Dermis blood vessel endothelial cell (primary cell): ENCODE results near the gene TXNRD2. TPM values are rescaled to one million over a fixed set of nuclear protein-coding genes. Genes with fewer than 3 reads are reported as not detected.
A peak's percentile ranks its signal among the peaks of the same experiment; 100 is the strongest.
"Not testable (repeated sequence)": the region's sequence is repeated elsewhere in the genome, so short reads cannot be mapped to it uniquely, and the experiment has no call there.

Source experiments
- DNase-seq: peaks from one replicate; pipeline ENCODE4 v3.0.0; 2010
- total RNA-seq: library from RNA; depleted of rRNA; stranded (reverse); fragments of >200 nt; gene quantifications from 2 replicates; pipeline ENCODE4 v1.2.3, GENCODE V29; 2014

The TXNRD2 gene
- total RNA-seq, 1 donor from 2014 or later, result 81.9 TPM

- DNase-seq, result peak; percentile 70
Measured at GRCh38 chr22:19943082-19944026, 1.7 kb upstream of the TXNRD2 start.

GRCh38 chr22:19942157-19943081, 801 bp upstream of the TXNRD2 start:
- DNase-seq, result peak; percentile 57

- no peak for DNase-seq
Measured at GRCh38 chr22:19940536-19941364, 868 bp downstream of the TXNRD2 start.

GRCh38 chr22:19937616-19938473, 3.8 kb downstream of the TXNRD2 start:
- peak; percentile 50 for DNase-seq

GRCh38 chr22:19936513-19936912, 5.1 kb downstream of the TXNRD2 start:
- DNase-seq, result no peak

GRCh38 chr22:19935123-19935718, 6.4 kb downstream of the TXNRD2 start:
- not testable (repeated sequence) for DNase-seq

- no peak for DNase-seq
Measured at GRCh38 chr22:19933341-19934241, 8.0 kb downstream of the TXNRD2 start.

- DNase-seq, result no peak
Measured at GRCh38 chr22:19932367-19933206, 9.0 kb downstream of the TXNRD2 start.

- no peak for DNase-seq
Measured at GRCh38 chr22:19931514-19931913, 10.1 kb downstream of the TXNRD2 start.

- no peak for DNase-seq
Measured at GRCh38 chr22:19930551-19931486, 10.8 kb downstream of the TXNRD2 start.

- DNase-seq, result no peak
Measured at GRCh38 chr22:19929586-19930550, 11.8 kb downstream of the TXNRD2 start.

GRCh38 chr22:19928207-19928606, 13.4 kb downstream of the TXNRD2 start:
- no peak for DNase-seq

- DNase-seq, result no peak
Measured at GRCh38 chr22:19927696-19928095, 13.9 kb downstream of the TXNRD2 start.

- DNase-seq, result not testable (repeated sequence)
Measured at GRCh38 chr22:19926028-19926427, 15.6 kb downstream of the TXNRD2 start.

- DNase-seq, result no peak
Measured at GRCh38 chr22:19923914-19924513, 17.6 kb downstream of the TXNRD2 start.

GRCh38 chr22:19921544-19922081, 20.0 kb downstream of the TXNRD2 start:
- DNase-seq, result no peak
